ENCODE results near the gene MPC1L. TPM values are rescaled to one million over a fixed set of nuclear protein-coding genes. Genes with fewer than 3 reads are reported as not detected.
"Not testable (repeated sequence)": the region's sequence is repeated elsewhere in the genome, so short reads cannot be mapped to it uniquely, and the experiment has no call there.

The MPC1L gene
- total RNA-seq = not detected

GRCh38 chrX:40623139-40623536, at the start of gene MPC1L:
Gene MPC1L (plus strand): TSS chrX:40623428. CDS start chrX:40623566, 138 bp downstream.
- no peaks in the 10 kb centered on the region for H3K4me1 ChIP-seq
- TF ChIP-seq POLR2A (IDR thresholded peaks at IDR 0.05) = no peak
- TF ChIP-seq, protein P1, sequence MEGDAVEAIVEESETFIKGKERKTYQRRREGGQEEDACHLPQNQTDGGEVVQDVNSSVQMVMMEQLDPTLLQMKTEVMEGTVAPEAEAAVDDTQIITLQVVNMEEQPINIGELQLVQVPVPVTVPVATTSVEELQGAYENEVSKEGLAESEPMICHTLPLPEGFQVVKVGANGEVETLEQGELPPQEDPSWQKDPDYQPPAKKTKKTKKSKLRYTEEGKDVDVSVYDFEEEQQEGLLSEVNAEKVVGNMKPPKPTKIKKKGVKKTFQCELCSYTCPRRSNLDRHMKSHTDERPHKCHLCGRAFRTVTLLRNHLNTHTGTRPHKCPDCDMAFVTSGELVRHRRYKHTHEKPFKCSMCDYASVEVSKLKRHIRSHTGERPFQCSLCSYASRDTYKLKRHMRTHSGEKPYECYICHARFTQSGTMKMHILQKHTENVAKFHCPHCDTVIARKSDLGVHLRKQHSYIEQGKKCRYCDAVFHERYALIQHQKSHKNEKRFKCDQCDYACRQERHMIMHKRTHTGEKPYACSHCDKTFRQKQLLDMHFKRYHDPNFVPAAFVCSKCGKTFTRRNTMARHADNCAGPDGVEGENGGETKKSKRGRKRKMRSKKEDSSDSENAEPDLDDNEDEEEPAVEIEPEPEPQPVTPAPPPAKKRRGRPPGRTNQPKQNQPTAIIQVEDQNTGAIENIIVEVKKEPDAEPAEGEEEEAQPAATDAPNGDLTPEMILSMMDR (IDR thresholded peaks at IDR 0.05) = no peak
- no peaks in the 10 kb centered on the region for H3K9me3 ChIP-seq
- DNase-seq = no peak
- no peak within 1 kb of the TSS for H3K4me3 ChIP-seq
- peak within 1 kb of the TSS in 1 of 4 donors; percentile 5 for H3K27ac ChIP-seq
- H3K36me3 ChIP-seq = peaks cover 0 to 9% (median 0%) of the 10 kb centered on the region in 3 donors
- H3K27me3 ChIP-seq = no peaks in the 10 kb centered on the region

DNA sequence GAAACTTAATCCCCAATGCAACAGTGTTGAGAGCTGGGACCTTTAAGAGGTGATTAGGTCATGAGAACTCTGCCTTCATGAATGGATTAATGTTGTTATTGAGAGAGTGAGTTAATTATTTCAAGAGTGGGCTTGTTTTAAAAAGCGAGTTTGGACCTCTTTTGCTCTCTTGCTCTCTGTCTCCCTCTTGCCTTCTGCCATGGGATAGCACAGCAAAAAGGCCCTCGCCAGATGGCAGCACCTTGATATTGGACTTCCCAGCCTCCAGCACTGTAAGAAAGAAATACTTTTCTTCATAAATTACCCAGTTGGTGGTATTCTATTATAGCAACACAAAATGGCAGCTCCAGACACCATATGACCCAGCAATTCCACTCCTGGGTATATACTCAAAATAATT, 49.5 kb upstream of the MPC1L start:
- Histone ChIP-seq H3K36me3 (no peaks in the 10 kb centered on the region), H3K9me3 (no peaks in the 10 kb centered on the region), H3K27ac (no peak overlapping the region), H3K4me1 (no peaks in the 10 kb centered on the region), H3K27me3 (no peaks in the 10 kb centered on the region), H3K4me3 (no peak overlapping the region)
- DNase-seq = no peak
- TF ChIP-seq POLR2A (IDR thresholded peaks at IDR 0.05) = no peak
- TF ChIP-seq, protein P1 (IDR thresholded peaks at IDR 0.05) = peak in 4 of 6 experiments; percentile 13 to 46 (median 38)

GRCh38 chrX:40575411-40575810, 47.8 kb upstream of the MPC1L start:
- H3K4me3 ChIP-seq, H3K36me3 ChIP-seq, H3K9me3 ChIP-seq, H3K27me3 ChIP-seq, DNase-seq, H3K27ac ChIP-seq, H3K4me1 ChIP-seq: not testable (repeated sequence)

- Histone ChIP-seq H3K27me3 (no peaks in the 10 kb centered on the region), H3K27ac (no peak overlapping the region), H3K36me3 (no peaks in the 10 kb centered on the region), H3K4me3 (no peak overlapping the region), H3K4me1 (no peaks in the 10 kb centered on the region), H3K9me3 (no peaks in the 10 kb centered on the region)
- TF ChIP-seq POLR2A (IDR thresholded peaks at IDR 0.05) = no peak
- TF ChIP-seq, protein P1 (IDR thresholded peaks at IDR 0.05) = no peak
- DNase-seq = no peak
These were observed 46.9 kb upstream of the MPC1L start for GRCh38 chrX:40576291-40576690.

GRCh38 chrX:40578039-40578695, 45.1 kb upstream of the MPC1L start:
- Histone ChIP-seq H3K36me3 (no peaks in the 10 kb centered on the region), H3K9me3 (no peaks in the 10 kb centered on the region), H3K4me3 (no peak overlapping the region), H3K27me3 (no peaks in the 10 kb centered on the region), H3K27ac (no peak overlapping the region), H3K4me1 (peaks cover 0 to 7% (median 0%) of the 10 kb centered on the region in 4 donors)
- no peak for DNase-seq
- no peak for TF ChIP-seq POLR2A (IDR thresholded peaks at IDR 0.05)
- TF ChIP-seq, protein P1 (IDR thresholded peaks at IDR 0.05) = no peak

DNA sequence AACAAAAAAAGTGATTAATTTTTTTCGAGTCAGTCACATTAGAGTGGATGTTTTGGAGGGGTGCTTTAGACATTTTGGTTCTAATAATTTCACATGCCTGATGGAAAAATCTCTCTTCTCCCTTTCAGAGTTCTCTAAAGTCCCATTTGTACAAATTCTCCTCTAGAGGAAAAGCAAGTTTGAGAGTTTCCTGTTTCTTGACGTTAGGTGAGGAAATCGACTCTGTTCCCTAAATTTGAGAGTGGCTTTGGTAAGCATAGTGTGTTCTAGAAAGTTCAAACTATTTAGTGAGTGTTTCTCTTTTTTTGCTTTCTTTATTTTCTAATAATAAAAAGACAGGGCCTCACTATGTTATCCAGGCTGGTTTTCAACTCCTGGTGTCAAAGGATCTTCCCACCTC, 44.1 kb upstream of the MPC1L start:
- H3K36me3 ChIP-seq = no peaks in the 10 kb centered on the region
- H3K27ac ChIP-seq = no peak overlapping the region
- H3K4me3 ChIP-seq = no peak overlapping the region
- DNase-seq = no peak
- H3K4me1 ChIP-seq = peaks cover 0 to 7% (median 0%) of the 10 kb centered on the region in 4 donors
- no peak for TF ChIP-seq POLR2A (IDR thresholded peaks at IDR 0.05)
- no peaks in the 10 kb centered on the region for H3K9me3 ChIP-seq
- no peaks in the 10 kb centered on the region for H3K27me3 ChIP-seq

All from Peyer's patch (tissue), 4 donors.